Mucosa of gallbladder (tissue), 1 donor: ENCODE measurements around the gene HSP90AB1. TPM values are rescaled to one million over a fixed set of nuclear protein-coding genes. Genes with fewer than 3 reads are reported as not detected.

Experiments used
- DNase-seq: peaks from one replicate; pipeline ENCODE4 v3.0.0-alpha.2; 2020; ENCODE audit warnings: low spot score
- total RNA-seq: library from RNA; stranded (reverse); gene quantifications from one replicate; pipeline ENCODE4 v1.2.1, GENCODE V29; 2021
- donor health status: DM: no; HTN: no; CAD: no.

HSP90AB1 gene
- total RNA-seq, 1 donor from 2014 or later, result 893 TPM

DNA sequence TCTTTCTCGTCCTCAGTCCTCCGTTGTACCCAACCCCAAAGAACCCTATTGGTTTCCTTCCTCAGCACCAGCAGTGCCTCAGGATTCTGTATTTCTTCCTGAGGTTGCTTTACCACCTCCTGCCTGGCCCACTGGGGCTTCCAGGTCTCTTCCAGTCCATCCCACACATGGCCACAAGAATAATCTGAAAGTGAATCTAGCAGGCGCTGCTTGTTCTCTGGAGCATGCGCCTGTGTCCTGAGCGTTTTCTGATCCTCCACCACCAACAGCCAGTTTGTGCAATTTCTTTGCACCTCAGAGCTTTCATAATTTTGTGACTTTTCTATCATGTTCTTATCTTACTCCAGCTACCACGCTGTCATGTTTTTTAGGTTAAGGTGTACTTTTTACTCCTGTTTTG is 11.6 kb upstream of the HSP90AB1 start:
- DNase-seq, result no peak

DNA sequence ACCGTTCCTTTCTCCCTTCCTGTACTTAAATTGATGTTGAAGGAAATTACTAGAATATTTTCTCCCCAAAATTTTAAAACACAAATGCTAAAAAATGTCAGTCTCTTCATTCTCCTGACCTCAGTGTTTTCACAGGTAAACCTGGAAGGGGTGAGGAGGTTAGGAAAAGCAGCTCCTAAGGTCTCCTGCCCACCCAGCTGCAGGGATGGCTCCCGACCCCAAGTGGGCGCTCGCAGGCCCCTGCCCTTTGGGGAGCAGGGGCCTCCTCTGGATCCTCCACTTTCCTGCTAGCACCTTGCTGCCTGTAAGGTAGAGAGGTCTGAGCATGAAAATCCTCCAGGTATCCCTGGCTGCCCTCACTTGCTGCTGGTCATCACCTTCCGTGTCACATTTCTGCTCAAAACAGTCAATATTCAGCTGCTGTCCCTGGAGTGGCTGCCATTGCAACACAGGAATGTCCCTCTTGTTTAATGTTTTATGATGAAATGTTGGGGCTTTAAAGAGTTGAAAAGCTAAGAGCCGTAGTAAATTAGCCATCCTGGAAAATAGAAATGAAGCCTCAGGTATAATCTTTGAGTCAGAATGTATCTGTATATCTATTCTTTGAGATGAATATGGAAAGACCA is 10.9 kb upstream of the HSP90AB1 start:
- DNase-seq, result no peak

DNA sequence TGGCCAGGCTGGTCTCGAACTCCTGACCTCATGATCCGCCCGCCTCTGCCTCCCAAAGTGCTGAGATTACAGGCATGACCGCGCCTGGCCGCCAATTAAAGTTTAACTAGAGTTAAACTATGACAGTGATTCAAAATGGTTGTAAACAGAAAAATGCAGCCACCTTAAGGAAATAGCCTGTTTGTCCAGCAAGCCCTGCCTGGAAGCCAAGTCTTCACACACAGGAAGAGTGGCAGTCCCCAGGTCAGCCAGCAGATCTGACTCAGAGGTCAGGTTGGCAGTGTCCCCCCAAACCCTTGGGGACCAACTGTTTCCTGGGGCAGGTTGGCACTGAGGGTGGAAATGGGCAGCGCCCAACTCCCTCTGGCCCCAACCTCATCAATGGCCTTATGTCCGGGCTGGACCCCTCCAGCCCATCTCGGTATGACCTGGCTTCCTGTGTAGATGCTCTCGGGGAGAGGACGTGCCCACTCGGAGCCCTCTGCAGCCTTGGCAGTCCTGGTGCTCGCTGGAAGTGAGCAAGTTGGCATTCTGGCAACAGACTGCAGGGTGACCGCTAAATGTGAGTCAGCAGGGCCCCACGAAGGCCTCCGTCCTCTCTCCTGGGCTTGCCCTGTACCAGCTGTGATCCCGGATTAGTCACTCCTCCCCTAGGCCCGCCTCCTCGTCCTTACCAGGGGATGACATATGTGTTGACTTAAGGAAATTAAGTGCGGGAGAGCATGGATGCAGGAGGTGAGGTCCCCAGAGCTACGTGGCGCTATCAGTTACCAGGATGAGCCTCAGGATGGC is 9.7 kb upstream of the HSP90AB1 start:
- DNase-seq, result peak; percentile 95

DNA sequence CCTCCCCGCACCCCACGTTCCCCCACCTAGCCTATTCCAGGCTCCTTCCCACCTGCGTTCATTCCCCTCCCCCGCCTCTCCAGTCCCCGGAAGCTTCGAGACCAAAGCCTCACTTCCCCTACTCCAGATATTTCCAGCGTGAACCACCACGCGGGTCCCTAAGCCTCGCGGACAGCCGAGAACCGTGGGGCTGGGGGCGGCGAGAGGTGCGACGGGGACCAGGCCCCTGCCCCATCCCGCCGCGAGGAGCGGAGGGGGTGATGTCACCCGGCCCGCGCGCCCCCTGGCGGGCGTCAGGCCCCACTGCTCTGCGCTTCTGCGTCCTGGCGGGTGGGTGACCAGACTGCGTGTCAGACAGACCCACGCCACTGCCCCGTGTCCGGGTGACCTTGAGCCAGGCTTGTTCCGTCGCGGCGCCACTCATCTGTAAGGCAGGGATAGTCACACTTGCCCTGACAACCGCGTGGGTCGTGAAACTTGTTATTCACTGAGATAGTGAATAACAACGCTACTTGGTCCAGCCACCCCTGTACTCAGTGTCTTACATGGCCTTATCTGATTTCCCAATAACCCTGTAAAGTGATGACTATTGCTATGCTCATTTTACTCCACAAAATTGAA is 9.0 kb upstream of the HSP90AB1 start:
- DNase-seq, result peak; percentile 79

DNA sequence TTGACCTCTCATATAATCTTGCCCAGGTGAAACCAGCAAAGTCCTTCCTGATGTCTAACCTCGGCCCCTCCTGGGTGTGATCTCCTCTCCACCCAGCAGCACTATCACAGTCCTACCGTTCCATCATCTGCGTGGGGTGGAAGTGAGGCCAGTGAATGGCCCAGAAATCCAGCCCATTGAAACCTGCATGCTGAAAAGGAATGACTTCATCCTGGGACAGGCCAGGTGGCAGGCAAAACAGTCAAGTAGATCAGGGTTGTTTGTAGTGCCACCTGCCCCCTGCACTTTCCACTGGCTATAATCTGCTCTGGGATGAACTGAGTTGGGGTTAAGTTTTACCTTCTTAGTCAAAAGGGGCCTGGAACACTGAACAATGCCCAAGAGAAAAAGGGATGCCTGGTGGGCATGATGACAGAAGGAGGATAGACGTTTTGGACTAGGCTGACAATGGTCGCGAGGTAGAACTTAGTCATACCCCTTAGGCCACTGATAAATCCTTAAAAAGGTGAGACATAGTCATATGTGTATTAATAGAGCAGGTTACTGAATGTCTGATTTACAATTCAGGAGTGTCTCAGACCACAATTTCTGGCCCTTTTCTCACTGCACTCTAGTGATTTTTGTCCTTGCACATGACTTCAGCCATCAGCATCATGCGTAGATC is 8.1 kb upstream of the HSP90AB1 start:
- DNase-seq, result no peak

DNA sequence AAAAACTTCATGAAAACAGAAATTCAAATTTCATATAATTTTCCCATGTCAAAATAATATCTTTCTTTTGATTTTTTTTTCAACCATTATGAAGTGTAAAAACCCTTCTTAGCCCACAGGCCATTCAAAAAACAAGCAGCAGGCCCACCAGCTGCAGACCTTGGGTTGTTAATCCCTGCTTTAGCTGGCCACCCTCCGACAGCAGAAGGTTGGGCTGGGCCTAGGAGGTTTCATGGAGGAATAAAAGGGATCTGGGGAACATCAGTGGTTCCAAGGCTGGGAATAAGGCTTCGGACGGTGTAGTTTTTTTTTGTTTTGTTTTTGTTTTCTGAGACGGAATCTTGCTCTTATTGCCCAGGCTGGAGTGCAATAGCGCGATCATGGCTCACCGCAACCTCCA is 3.6 kb upstream of the HSP90AB1 start:
- DNase-seq, result no peak

DNA sequence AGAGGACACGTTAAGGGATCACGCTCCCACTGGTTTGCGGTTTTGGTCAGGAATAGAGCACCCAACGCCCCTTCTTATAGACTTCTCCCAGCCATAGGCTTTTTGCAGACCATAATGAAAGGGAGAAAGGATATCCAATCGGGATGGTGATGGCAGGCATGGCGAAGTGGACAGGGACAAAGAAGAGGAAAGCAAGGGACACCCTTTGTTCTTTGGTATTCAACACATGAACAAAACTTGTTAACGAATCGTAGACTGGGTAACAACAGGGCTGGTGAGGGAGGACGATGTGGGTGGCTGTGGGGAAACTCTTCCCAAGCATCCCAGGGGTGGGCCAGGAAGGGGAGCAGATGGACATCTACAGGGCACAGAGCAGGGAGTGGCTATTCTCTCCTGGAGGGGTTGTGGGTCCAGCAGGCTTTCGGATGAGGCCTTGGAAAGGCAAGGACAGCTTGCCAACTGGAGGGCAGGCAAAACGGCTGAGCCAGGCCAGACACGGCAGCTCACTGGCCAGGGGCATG is 1.4 kb upstream of the HSP90AB1 start:
- DNase-seq, result no peak

DNA sequence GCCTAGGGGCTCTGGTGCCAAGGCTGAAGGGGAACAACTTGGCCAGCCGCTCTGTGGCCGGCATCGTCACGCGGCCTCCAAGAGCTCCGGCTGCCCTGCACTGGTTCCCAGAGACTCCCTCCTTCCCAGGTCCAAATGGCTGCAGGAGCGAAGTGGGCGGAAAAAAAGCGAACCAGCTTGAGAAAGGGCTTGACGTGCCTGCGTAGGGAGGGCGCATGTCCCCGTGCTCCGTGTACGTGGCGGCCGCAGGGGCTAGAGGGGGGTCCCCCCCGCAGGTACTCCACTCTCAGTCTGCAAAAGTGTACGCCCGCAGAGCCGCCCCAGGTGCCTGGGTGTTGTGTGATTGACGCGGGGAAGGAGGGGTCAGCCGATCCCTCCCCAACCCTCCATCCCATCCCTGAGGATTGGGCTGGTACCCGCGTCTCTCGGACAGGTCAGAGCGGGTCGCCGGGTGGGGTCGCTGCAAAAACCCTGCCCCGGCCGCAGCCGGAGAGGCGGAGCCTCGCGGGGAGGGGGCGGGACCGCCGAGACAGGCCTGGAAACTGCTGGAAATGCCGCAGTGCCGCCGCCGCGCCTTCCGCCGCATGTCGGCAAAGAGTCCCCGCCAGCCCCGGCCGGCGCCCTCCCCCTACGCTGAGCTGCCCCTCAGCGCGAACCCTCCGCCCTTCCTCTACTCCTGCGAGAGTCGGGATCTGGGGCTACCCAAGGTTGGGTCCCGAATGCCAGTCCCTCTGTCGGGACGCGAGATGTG is 814 bp upstream of the HSP90AB1 start:
- DNase-seq, result peak; percentile 93

DNA sequence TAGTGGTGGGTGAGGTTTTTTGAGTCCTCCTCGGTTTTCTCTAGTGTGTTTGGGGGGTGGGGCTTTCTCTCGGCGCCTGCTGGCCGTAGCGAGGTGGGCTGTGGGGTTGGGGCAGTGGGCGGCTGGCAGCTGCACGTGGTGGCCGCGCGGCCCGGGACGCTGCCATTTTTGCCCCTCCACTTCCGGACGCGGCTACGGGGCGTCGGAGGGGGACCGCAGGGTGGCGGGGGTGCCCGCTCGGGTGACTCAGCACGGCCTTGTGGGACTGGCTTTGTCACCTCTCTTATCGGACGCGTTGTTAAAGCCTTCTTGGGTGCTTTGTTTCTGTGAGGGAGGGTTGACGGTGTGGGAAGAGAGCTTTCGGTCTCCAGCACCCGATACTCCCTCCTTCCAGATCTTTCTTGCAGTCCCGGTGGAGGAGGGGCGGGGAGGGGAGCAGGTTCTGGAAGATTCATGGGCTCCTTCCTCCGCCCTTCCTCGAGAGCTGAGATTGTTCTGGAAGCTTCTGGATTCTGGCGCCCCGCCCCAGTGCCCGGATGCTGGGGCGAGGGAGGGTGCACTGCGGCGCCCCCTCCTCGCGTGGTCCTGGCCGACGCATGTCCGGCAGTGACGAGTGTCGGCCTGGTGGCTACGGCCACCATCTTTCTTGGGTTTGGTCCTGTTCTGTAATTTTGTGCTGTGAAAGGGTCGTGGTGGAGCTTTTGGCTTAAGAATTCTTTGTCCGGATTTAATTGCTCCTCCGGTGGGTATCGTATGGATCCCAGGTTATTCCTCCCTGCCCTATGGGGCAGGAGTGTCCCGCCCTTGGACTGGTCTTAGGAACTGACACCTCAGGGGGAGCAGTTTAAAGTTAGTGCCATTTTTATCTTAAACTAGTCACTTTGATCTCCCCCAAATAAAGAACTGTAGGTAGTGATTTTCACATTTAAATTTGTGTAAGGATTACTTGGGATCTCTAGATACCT is 719 bp downstream of the HSP90AB1 start:
- DNase-seq, result peak; percentile 83

DNA sequence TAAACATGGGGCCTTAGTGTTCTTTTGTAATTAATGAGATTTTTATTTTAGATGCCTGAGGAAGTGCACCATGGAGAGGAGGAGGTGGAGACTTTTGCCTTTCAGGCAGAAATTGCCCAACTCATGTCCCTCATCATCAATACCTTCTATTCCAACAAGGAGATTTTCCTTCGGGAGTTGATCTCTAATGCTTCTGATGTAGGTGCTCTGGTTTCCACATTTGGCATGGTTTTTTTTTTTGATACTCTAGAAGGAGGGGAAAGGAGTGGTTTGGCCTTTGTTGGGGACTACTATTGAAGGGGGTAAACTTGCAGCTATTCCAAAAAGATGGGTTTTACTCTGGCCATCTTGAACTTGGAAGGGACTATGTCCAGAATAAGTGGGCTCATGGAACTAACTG is 1.7 kb downstream of the HSP90AB1 start:
- no peak for DNase-seq

DNA sequence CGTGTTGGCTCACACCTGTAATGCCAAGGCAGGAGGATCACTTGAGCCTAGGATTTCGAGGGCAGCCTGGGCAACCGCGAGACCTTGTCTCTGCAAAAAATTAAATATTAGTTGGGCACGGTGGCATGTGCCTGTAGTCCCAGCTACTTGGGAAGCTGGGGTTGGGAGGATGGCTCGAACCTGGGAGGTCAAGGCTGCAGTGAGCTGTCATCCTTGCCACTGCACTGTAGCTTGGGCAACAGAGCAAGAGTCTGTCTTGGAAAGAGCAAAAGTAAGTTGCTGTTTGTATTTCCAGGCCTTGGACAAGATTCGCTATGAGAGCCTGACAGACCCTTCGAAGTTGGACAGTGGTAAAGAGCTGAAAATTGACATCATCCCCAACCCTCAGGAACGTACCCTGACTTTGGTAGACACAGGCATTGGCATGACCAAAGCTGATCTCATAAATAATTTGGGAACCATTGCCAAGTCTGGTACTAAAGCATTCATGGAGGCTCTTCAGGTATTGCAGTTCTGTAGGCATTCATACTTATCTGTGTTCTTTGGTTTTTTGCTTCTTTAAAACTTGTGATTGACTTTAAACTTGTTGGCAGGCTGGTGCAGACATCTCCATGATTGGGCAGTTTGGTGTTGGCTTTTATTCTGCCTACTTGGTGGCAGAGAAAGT is 2.3 kb downstream of the HSP90AB1 start:
- no peak for DNase-seq

DNA sequence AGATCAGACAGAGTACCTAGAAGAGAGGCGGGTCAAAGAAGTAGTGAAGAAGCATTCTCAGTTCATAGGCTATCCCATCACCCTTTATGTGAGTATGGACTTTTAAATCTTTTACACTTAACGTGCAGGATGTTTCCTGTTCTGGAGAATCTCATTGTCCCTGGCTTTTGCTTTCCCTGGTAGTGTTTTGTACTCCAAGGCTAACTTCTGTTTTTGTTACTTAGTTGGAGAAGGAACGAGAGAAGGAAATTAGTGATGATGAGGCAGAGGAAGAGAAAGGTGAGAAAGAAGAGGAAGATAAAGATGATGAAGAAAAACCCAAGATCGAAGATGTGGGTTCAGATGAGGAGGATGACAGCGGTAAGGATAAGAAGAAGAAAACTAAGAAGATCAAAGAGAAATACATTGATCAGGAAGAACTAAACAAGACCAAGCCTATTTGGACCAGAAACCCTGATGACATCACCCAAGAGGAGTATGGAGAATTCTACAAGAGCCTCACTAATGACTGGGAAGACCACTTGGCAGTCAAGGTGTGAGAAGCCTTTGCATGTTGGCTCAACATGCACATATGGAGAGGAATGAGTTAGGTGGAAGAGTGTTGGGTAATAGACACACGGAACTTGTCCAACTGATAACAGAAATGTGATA is 3.3 kb downstream of the HSP90AB1 start:
- DNase-seq, result no peak

DNA sequence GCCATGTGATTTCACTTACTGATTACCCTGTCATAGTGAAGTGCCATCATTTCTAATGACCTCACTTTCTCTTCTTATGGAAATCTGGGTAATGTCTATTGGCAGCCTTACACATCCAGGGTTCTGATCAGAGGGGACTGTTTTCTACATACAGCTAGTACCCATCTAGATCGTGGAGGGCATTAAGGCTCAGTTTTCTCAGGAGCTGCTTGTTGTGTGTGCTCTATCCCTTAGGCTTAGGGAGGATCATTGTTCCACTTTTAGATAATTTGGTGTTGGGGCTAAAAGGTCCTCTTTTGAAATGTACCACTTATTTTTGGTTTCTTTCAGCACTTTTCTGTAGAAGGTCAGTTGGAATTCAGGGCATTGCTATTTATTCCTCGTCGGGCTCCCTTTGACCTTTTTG is 3.8 kb downstream of the HSP90AB1 start:
- no peak for DNase-seq

DNA sequence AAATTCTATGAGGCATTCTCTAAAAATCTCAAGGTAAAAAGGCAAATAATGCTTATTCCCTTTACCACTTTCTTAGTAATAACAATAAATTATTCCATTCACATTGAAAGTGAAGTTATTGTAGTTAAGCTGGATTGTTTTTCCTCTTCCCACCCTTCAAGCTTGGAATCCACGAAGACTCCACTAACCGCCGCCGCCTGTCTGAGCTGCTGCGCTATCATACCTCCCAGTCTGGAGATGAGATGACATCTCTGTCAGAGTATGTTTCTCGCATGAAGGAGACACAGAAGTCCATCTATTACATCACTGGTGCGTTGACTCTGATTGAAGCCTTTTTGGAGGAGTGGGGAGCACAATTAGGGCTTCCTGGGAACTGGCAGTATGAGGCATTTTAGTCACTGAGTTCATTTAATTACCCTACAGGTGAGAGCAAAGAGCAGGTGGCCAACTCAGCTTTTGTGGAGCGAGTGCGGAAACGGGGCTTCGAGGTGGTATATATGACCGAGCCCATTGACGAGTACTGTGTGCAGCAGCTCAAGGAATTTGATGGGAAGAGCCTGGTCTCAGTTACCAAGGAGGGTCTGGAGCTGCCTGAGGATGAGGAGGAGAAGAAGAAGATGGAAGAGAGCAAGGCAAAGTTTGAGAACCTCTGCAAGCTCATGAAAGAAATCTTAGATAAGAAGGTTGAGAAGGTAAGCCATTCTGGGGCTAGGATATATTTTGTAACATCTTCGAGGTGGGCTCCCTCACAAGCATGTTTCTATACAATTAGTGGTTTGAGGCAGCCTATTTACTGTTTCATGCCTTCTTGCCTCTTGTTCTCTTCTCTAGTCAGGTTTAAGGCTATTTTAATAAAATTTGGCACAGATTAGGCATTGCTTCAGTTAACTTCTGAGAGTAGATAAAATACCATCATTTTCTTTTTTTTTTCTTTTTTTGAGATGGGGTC is 4.9 kb downstream of the HSP90AB1 start:
- no peak for DNase-seq

DNA sequence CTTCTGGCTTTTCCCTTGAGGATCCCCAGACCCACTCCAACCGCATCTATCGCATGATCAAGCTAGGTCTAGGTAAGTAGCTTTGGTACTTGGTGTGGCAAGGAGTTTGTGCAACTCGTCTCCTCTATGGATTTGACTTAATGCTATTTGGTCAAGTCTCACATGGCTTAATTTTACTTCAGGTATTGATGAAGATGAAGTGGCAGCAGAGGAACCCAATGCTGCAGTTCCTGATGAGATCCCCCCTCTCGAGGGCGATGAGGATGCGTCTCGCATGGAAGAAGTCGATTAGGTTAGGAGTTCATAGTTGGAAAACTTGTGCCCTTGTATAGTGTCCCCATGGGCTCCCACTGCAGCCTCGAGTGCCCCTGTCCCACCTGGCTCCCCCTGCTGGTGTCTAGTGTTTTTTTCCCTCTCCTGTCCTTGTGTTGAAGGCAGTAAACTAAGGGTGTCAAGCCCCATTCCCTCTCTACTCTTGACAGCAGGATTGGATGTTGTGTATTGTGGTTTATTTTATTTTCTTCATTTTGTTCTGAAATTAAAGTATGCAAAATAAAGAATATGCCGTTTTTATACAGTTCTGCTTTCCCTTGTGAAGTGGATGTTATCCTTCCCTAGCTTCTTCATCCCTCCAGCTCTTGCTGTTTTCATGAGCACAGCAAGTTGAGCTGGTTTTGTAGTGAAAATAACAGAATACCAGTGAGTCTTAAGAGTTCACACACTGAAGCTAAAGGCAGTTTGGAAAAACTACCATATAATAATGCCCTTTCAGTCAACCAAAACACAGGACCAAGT is 6.6 kb downstream of the HSP90AB1 start:
- no peak for DNase-seq

DNA sequence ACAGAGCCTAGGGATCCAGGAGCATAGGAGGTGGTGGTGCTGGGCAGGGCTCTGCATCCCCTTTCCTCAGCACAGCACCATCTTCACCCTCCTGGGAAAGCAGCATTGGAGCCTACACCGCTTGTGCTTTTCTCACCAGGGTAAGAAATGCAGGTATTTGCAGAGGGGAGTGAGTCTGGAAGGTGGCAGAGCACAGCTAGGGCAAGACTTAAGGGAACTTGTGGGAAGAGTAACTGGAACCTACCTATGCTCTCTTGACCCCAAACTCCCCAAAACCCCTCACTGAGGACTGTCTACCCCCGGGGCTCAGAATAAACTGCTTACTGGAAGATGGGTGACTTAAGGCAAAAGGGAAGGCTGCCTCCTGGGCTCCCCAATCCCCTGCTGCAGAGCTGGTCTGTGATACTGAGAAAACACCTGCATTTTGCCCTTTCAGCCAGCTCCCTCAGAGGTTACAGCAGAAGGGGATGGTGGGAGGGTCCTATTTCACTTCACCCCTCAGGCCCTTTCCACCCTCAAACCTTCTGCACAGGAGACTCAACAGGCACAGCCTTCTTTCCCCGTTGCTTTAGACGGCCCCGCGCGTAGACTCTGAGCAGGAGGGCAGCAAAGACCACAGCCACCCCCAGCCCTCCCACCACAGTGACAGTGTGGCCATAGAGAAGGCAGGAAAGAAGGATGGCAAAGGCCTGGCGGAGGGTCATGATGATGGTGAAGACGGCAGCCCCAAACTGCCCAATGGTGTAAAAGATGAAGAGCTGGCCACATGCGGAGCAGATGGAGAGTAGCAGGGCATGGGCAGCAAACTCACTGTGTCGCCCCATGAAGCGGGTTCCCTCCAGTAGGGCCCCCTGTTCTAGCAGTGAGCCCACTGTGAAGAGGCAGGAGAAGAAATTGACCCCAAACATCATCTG is 7.5 kb downstream of the HSP90AB1 start:
- no peak for DNase-seq
